ENCODE measurements around the gene STAP2. TPM values are rescaled to one million over a fixed set of nuclear protein-coding genes. Genes with fewer than 3 reads are reported as not detected.

Gene STAP2
- total RNA-seq, 1 donor from 2014 or later = 83.2 TPM

- no peak for TF ChIP-seq CTCF (IDR thresholded peaks at IDR 0.05; ENCODE audit: insufficient read depth, low read length, severe bottlenecking)
- DNase-seq (ENCODE audit: low read depth) = no peak
- Histone ChIP-seq H3K4me3 (ENCODE audit: low read depth, low read length) (no peak overlapping the region), H3K27me3 (ENCODE audit: control insufficient read depth, insufficient read depth, low read length) (no peaks in the 10 kb centered on the region), H3K36me3 (ENCODE audit: control insufficient read depth, insufficient read depth, low read length) (peaks cover 33% of the 10 kb centered on the region)
- no peak for FAIRE-seq
Observed at GRCh38 chr19:4360081-4360569, 21.5 kb upstream of the STAP2 start.

GRCh38 chr19:4359627-4360000 lies 21.0 kb upstream of the STAP2 start:
- no peak for TF ChIP-seq CTCF (IDR thresholded peaks at IDR 0.05; ENCODE audit: insufficient read depth, low read length, severe bottlenecking)
- no peak overlapping the region for H3K4me3 ChIP-seq (ENCODE audit: low read depth, low read length)
- FAIRE-seq = no peak
- H3K36me3 ChIP-seq (ENCODE audit: control insufficient read depth, insufficient read depth, low read length) = peaks cover 32% of the 10 kb centered on the region
- no peaks in the 10 kb centered on the region for H3K27me3 ChIP-seq (ENCODE audit: control insufficient read depth, insufficient read depth, low read length)
- no peak for DNase-seq (ENCODE audit: low read depth)

- no peak for DNase-seq (ENCODE audit: low read depth)
- TF ChIP-seq CTCF (IDR thresholded peaks at IDR 0.05; ENCODE audit: insufficient read depth, low read length, severe bottlenecking) = no peak
- Histone ChIP-seq H3K36me3 (ENCODE audit: control insufficient read depth, insufficient read depth, low read length) (peaks cover 28% of the 10 kb centered on the region), H3K4me3 (ENCODE audit: low read depth, low read length) (no peak overlapping the region), H3K27me3 (ENCODE audit: control insufficient read depth, insufficient read depth, low read length) (no peaks in the 10 kb centered on the region)
- no peak for FAIRE-seq
Observed at GRCh38 chr19:4358709-4359626, 20.3 kb upstream of the STAP2 start.

- Histone ChIP-seq H3K36me3 (ENCODE audit: control insufficient read depth, insufficient read depth, low read length) (peaks cover 21% of the 10 kb centered on the region), H3K27me3 (ENCODE audit: control insufficient read depth, insufficient read depth, low read length) (no peaks in the 10 kb centered on the region), H3K4me3 (ENCODE audit: low read depth, low read length) (no peak overlapping the region)
- DNase-seq (ENCODE audit: low read depth) = no peak
- FAIRE-seq = no peak
- no peak for TF ChIP-seq CTCF (IDR thresholded peaks at IDR 0.05; ENCODE audit: insufficient read depth, low read length, severe bottlenecking)
Observed at GRCh38 chr19:4357921-4358326, 19.3 kb upstream of the STAP2 start.

GRCh38 chr19:4357095-4357797 lies 18.6 kb upstream of the STAP2 start:
- no peak for FAIRE-seq
- TF ChIP-seq CTCF (IDR thresholded peaks at IDR 0.05; ENCODE audit: insufficient read depth, low read length, severe bottlenecking) = no peak
- DNase-seq (ENCODE audit: low read depth) = no peak

More at GRCh38 chr19:4357095-4357797, 18.6 kb upstream of the STAP2 start:
- Histone ChIP-seq H3K4me3 (ENCODE audit: low read depth, low read length) (no peak overlapping the region), H3K27me3 (ENCODE audit: control insufficient read depth, insufficient read depth, low read length) (no peaks in the 10 kb centered on the region), H3K36me3 (ENCODE audit: control insufficient read depth, insufficient read depth, low read length) (peaks cover 17% of the 10 kb centered on the region)
